SK-N-SH (cell line): ENCODE data around the gene PAPSS2. TPM values are rescaled to one million over a fixed set of nuclear protein-coding genes. Genes with fewer than 3 reads are reported as not detected.

Experiments
- CTCF ChIA-PET: fragments of 300-600, 350-600 bp; formaldehyde crosslinking; extraction: SDS; loops from one replicate; lab custom pipeline; 2021; lab: Yijun Ruan, JAX
- POLR2A ChIA-PET: fragments of 350-600 bp; sonication (Branson Sonifier 250); formaldehyde crosslinking; extraction: SDS; loops from one replicate; lab custom pipeline; 2020; ENCODE audit warnings: antibody characterized with exemption, inconsistent platforms; lab: Yijun Ruan, JAX
- DNase-seq: peaks from one replicate; pipeline ENCODE4 v3.0.0; 2012
- H2AFZ ChIP-seq: fragments of 200-600 bp; sonication (generic); 2 replicates; pipeline ENCODE4 v1.8.1; 2016; ENCODE audit warnings: antibody characterized with exemption, mild to moderate bottlenecking, low read depth
- H3F3A ChIP-seq: fragments of 200-600 bp; sonication (generic); replicated peaks from 2 replicates; pipeline ENCODE3; 2016; ENCODE audit warnings: antibody characterized with exemption, mild to moderate bottlenecking; ENCODE audit not compliant: insufficient read depth
- H3K27ac ChIP-seq, 2 experiments: fragments of 200-500 bp in 1 of 2; fragments of 200-600 bp in 1 of 2; sonication (Bioruptor generic) in 1 of 2; sonication (generic), shearing (Covaris generic) in 1 of 2; 2 replicates each; pipeline versions ENCODE4 v1.5.1 to v1.6.1; 2014 to 2016; ENCODE audit warnings: low read depth in 2 of 2, inconsistent platforms in 1 of 2, low read length in 1 of 2, mild to moderate bottlenecking in 1 of 2, mixed read lengths in 1 of 2
- H3K27me3 ChIP-seq: fragments of 200-600 bp; sonication (generic), shearing (Covaris generic); 2 replicates; pipeline ENCODE4 v1.6.1; 2016; ENCODE audit warnings: mixed run types; ENCODE audit not compliant: insufficient read depth
- H3K36me3 ChIP-seq, 2 experiments: fragments of 200-500 bp in 1 of 2; fragments of 200-600 bp in 1 of 2; sonication (Bioruptor generic) in 1 of 2; sonication (generic) in 1 of 2; replicated peaks in 1 of 2; 2 replicates each; pipeline versions ENCODE3 to v1.5.1; 2014 to 2016; ENCODE audit warnings: low read length in 1 of 2, mild to moderate bottlenecking in 1 of 2; ENCODE audit not compliant: insufficient read depth in 2 of 2, control insufficient read depth in 1 of 2
- H3K4me1 ChIP-seq, 2 experiments: fragments of 200-500 bp in 1 of 2; fragments of 200-600 bp in 1 of 2; sonication (Bioruptor generic) in 1 of 2; sonication (generic), shearing (Covaris generic) in 1 of 2; 2 replicates each; pipeline versions ENCODE4 v1.5.1 to v1.6.1; 2014 to 2016; ENCODE audit warnings: low read depth in 1 of 2, low read length in 1 of 2, mixed run types in 1 of 2; ENCODE audit not compliant: insufficient read depth in 2 of 2, control insufficient read depth in 1 of 2
- H3K4me2 ChIP-seq: fragments of 200-600 bp; sonication (generic), shearing (Covaris generic); 2 replicates; pipeline ENCODE4 v1.6.1; 2017; ENCODE audit warnings: mixed run types
- H3K4me3 ChIP-seq, 2 experiments: fragments of 200-500 bp in 1 of 2; fragments of 200-600 bp in 1 of 2; sonication (Bioruptor generic) in 1 of 2; sonication (generic), shearing (Covaris generic) in 1 of 2; 2 replicates each; pipeline versions ENCODE4 v1.5.1 to v1.8.1; 2014 to 2016; ENCODE audit warnings: low read depth in 2 of 2, inconsistent platforms in 1 of 2, low read length in 1 of 2, mild to moderate bottlenecking in 1 of 2, mixed read lengths in 1 of 2, moderate library complexity in 1 of 2
- H3K79me2 ChIP-seq: fragments of 200-600 bp; sonication (generic); 2 replicates; pipeline ENCODE4 v1.8.1; 2017; ENCODE audit warnings: mild to moderate bottlenecking; ENCODE audit not compliant: insufficient read depth
- H3K9ac ChIP-seq: fragments of 200-600 bp; sonication (generic); 2 replicates; pipeline ENCODE4 v1.6.1; 2017; ENCODE audit warnings: mixed run types
- H3K9me2 ChIP-seq: fragments of 200-600 bp; sonication (generic); 2 replicates; pipeline ENCODE4 v1.6.1; 2017; ENCODE audit warnings: mixed run types
- H3K9me3 ChIP-seq: fragments of 200-600 bp; sonication (generic); 2 replicates; pipeline ENCODE4 v1.6.1; 2017; ENCODE audit warnings: mixed run types, mild to moderate bottlenecking, moderate library complexity
- H4K20me1 ChIP-seq: fragments of 200-600 bp; sonication (generic); 2 replicates; pipeline ENCODE4 v1.6.1; 2017; ENCODE audit warnings: mild to moderate bottlenecking, mixed run types; ENCODE audit not compliant: insufficient read depth
- ELF1 ChIP-seq: IDR thresholded peaks from 2 replicates; pipeline ENCODE4 v1.4.0; 2012
- EZH2phosphoT487 ChIP-seq: fragments of 200-600 bp; sonication (generic); IDR thresholded peaks from 2 replicates; pipeline ENCODE4 v1.6.1; 2017; ENCODE audit warnings: low read depth, mixed run types, mild to moderate bottlenecking, antibody characterized with exemption, moderate library complexity, borderline replicate concordance
- FOSL2 ChIP-seq: IDR thresholded peaks from 2 replicates; pipeline ENCODE4 v1.4.0; 2012; ENCODE audit warnings: low read depth, mild to moderate bottlenecking, moderate library complexity, borderline replicate concordance
- FOXM1 ChIP-seq: IDR thresholded peaks from 2 replicates; pipeline ENCODE4 v1.4.0; 2012; ENCODE audit warnings: low read depth, mild to moderate bottlenecking
- GABPA ChIP-seq: IDR thresholded peaks from 2 replicates; pipeline ENCODE4 v1.4.0; 2012; ENCODE audit warnings: low read depth, mild to moderate bottlenecking
- GATA2 ChIP-seq: sonication (generic); formaldehyde crosslinking; IDR thresholded peaks from 2 replicates; pipeline ENCODE4 v1.5.0; 2020; ENCODE audit warnings: mild to moderate bottlenecking, missing genetic modification reagents
- MAX ChIP-seq: IDR thresholded peaks from 2 replicates; pipeline ENCODE4 v1.4.0; 2012; ENCODE audit warnings: low read depth
- MXI1 ChIP-seq: IDR thresholded peaks from 2 replicates; pipeline ENCODE4 v1.6.1; 2012; ENCODE audit warnings: mild to moderate bottlenecking, low read depth, low read length, improper control_type of control experiment
- NRF1 ChIP-seq: IDR thresholded peaks from 2 replicates; pipeline ENCODE4 v1.6.1; 2012; ENCODE audit warnings: low read depth, mild to moderate bottlenecking, low read length
- PBX3 ChIP-seq: IDR thresholded peaks from 2 replicates; pipeline ENCODE4; 2012
- POLR2AphosphoS5 ChIP-seq: IDR thresholded peaks from 2 replicates; pipeline ENCODE4 v1.6.1; 2012; ENCODE audit warnings: low read depth, low read length
- REST ChIP-seq: IDR thresholded peaks from 2 replicates; pipeline ENCODE4 v1.6.1; 2012; ENCODE audit warnings: mild to moderate bottlenecking, low read depth, low read length, moderate library complexity
- RFX5 ChIP-seq: IDR thresholded peaks from 2 replicates; pipeline ENCODE4 v1.6.1; 2012; ENCODE audit warnings: mild to moderate bottlenecking, improper control_type of control experiment, low read length
- RXRA ChIP-seq: IDR thresholded peaks from 2 replicates; pipeline ENCODE4 v1.4.0; 2012; ENCODE audit warnings: low read depth, mild to moderate bottlenecking, borderline replicate concordance
- SIN3A ChIP-seq: IDR thresholded peaks from 2 replicates; pipeline ENCODE4 v1.6.1; 2012; ENCODE audit warnings: low read depth, mild to moderate bottlenecking, low read length, moderate library complexity, borderline replicate concordance
- SMC3 ChIP-seq: IDR thresholded peaks from 2 replicates; pipeline ENCODE4 v1.6.1; 2012; ENCODE audit warnings: low read depth, low read length, improper control_type of control experiment
- TAF1 ChIP-seq: IDR thresholded peaks from 2 replicates; pipeline ENCODE4 v1.6.1; 2012; ENCODE audit warnings: low read depth, mild to moderate bottlenecking, low read length, moderate library complexity, borderline replicate concordance
- TCF12 ChIP-seq: IDR thresholded peaks from 2 replicates; pipeline ENCODE4 v1.4.0; 2012
- USF1 ChIP-seq: IDR thresholded peaks from 2 replicates; pipeline ENCODE4 v1.4.0; 2012; ENCODE audit warnings: low read depth, borderline replicate concordance
- WGBS: methylation state at CpG from one replicate; pipeline ENCODE4 v1.1.6; 2017; ENCODE audit warnings: low lambda C conversion rate; 5-methylcytosine and 5-hydroxymethylcytosine counted together
- polyA plus RNA-seq, 3 experiments: library from polyadenylated mRNA; depleted of rRNA; stranded (reverse); fragments of >200 nt; gene quantifications; 2 replicates each; pipeline ENCODE4 v1.2.3, GENCODE V29; 2012

Gene PAPSS2
- polyA plus RNA-seq, 1 of the 3 experiments (the other 2 are of a cell fraction) = 50.0 TPM

GRCh38 chr10:87695074-87695473, 35.4 kb downstream of the PAPSS2 start:
- H4K20me1 ChIP-seq = no peaks in the 10 kb centered on the region

GRCh38 chr10:87696922-87697745, 37.5 kb downstream of the PAPSS2 start:
- Histone ChIP-seq H3K79me2 (peaks cover 51% of the 10 kb centered on the region), H3F3A (peaks cover 34% of the 10 kb centered on the region), H3K9me3 (no peaks in the 10 kb centered on the region), H2AFZ (no peak overlapping the region), H4K20me1 (no peaks in the 10 kb centered on the region), H3K9ac (no peak overlapping the region), H3K4me1 (peaks cover 0 to 13% of the 10 kb centered on the region in 2 experiments; a peak in 2 of 4 replicates), H3K36me3 (peaks cover 0 to 12% of the 10 kb centered on the region in 2 experiments), H3K27me3 (no peaks in the 10 kb centered on the region), H3K27ac (no peak overlapping the region), H3K4me2 (no peak overlapping the region), H3K4me3 (no peak overlapping the region), H3K9me2 (no peaks in the 10 kb centered on the region)
- no peak for TF ChIP-seq ELF1
- TF ChIP-seq RXRA = no peak
- TF ChIP-seq POLR2AphosphoS5 = no peak
- TF ChIP-seq FOXM1 = no peak
- no peak for TF ChIP-seq TAF1
- TF ChIP-seq SIN3A = no peak
- no peak for TF ChIP-seq PBX3
- TF ChIP-seq EZH2phosphoT487 = no peak
- no peak for TF ChIP-seq USF1
- TF ChIP-seq TCF12 = no peak
- no peak for TF ChIP-seq NRF1
- TF ChIP-seq REST = no peak
- TF ChIP-seq MXI1 = no peak
- DNase-seq = no peak
- POLR2A ChIA-PET = no interaction called here
- CTCF ChIA-PET = interaction anchor here (0.6 kb wide), 1 partner anchor 181 kb away, joined by 3 read pairs; no protein-coding TSS in a partner anchor
- WGBS = 81% methylated on average over 10 of the region's 11 CpGs

More at GRCh38 chr10:87695074-87695473, 35.4 kb downstream of the PAPSS2 start:
- Histone ChIP-seq H3K4me3 (no peak overlapping the region), H3K36me3 (peaks cover 0 to 12% of the 10 kb centered on the region in 2 experiments), H3F3A (peaks cover 19% of the 10 kb centered on the region), H3K27ac (no peak overlapping the region), H3K4me1 (peaks cover 0 to 4% of the 10 kb centered on the region in 2 experiments; a peak in 1 of 4 replicates), H3K27me3 (no peaks in the 10 kb centered on the region), H3K4me2 (no peak overlapping the region), H3K9ac (no peak overlapping the region), H3K9me2 (no peaks in the 10 kb centered on the region), H2AFZ (no peak overlapping the region), H3K9me3 (no peaks in the 10 kb centered on the region), H3K79me2 (peaks cover 62% of the 10 kb centered on the region)
- TF ChIP-seq GABPA (no peak), SMC3 (no peak), MAX (no peak), GATA2 (CRISPR knock-in tag) (no peak), EZH2phosphoT487 (no peak), FOSL2 (no peak), RFX5 (no peak), TAF1 (no peak), SIN3A (no peak)
- WGBS = 98% methylated on average over 3 of the region's 3 CpGs
- DNase-seq = no peak
- ChIA-PET CTCF (no interaction called here), POLR2A (no interaction called here)
